HCT116 (cell line): Measurements from ENCODE around the gene CCT8. TPM values are rescaled to one million over a fixed set of nuclear protein-coding genes. Genes with fewer than 3 reads are reported as not detected.

Experiments
- ATAC-seq: fragments of 200-7000 bp; cut with Tn5 transposase; 2 replicates; pipeline ENCODE4 v1.9.1; 2020; ENCODE audit warnings: mild to moderate bottlenecking, moderate library complexity
- BruUV-seq: library from RNA; stranded (reverse); fragments of 400-500 nt; replicated peaks from 2 replicates; lab custom pipeline; 2021; lab: Mats Ljungman, UMichigan
- CTCF ChIA-PET: fragments of 300-600 bp; sonication (Branson Sonifier 250); formaldehyde crosslinking; loops from one replicate; lab custom pipeline; 2021; ENCODE audit warnings: antibody characterized with exemption; lab: Charles Lee
- POLR2A ChIA-PET: fragments of 300-600, 350-600 bp; sonication (Branson Sonifier 250); formaldehyde crosslinking; loops from one replicate; lab custom pipeline; 2021; ENCODE audit warnings: antibody characterized with exemption; lab: Charles Lee
- RAD21 ChIA-PET, 2 experiments: fragments of 300-600 bp; sonication (Branson Sonifier 250); formaldehyde crosslinking; loops; one replicate each; lab custom pipeline; 2023; ENCODE audit warnings: low total read pairs in 2 of 2; ENCODE audit not compliant: uncharacterized antibody in 2 of 2, unreplicated experiment in 2 of 2, low non-redundant PET in 1 of 2; lab: Charles Lee
- DNase-seq: peaks from one replicate; pipeline ENCODE4 v3.0.0-alpha.2; 2010; ENCODE audit warnings: low read depth, low spot score
- H2AFZ ChIP-seq: fragments of 200-600 bp; shearing (Covaris generic), sonication (generic); 2 replicates; pipeline ENCODE4 v1.6.1; 2017; ENCODE audit warnings: low read depth, mixed run types, mixed read lengths, antibody characterized with exemption, low read length; ENCODE audit not compliant: poor library complexity, severe bottlenecking
- H3K27ac ChIP-seq: 2 replicates; pipeline ENCODE4 v1.5.1; 2012; ENCODE audit warnings: low read depth, low read length
- H3K27me3 ChIP-seq: fragments of 200-600 bp; sonication (generic); 2 replicates; pipeline ENCODE4 v1.6.1; 2016; ENCODE audit warnings: mixed run types, low read length, mixed read lengths; ENCODE audit not compliant: insufficient read depth
- H3K36me3 ChIP-seq, 2 experiments: fragments of 200-500 bp in 1 of 2; fragments of 200-600 bp in 1 of 2; sonication (Bioruptor generic) in 1 of 2; sonication (generic) in 1 of 2; 2 replicates each; pipeline versions ENCODE4 v1.5.1 to v1.6.1; 2014 to 2016; ENCODE audit warnings: low read length in 2 of 2, inconsistent platforms in 1 of 2, mixed read lengths in 1 of 2, mixed run types in 1 of 2; ENCODE audit not compliant: insufficient read depth in 2 of 2, control insufficient read depth in 1 of 2
- H3K4me1 ChIP-seq, 2 experiments: fragments of 200-600 bp in 1 of 2; sonication (generic) in 1 of 2; 2 replicates each; pipeline versions ENCODE4 v1.5.1 to v1.6.1; 2012 to 2017; ENCODE audit warnings: low read length in 2 of 2, inconsistent platforms in 1 of 2, mild to moderate bottlenecking in 1 of 2, mixed read lengths in 1 of 2, mixed run types in 1 of 2, moderate library complexity in 1 of 2; ENCODE audit not compliant: insufficient read depth in 2 of 2, control insufficient read depth in 1 of 2
- H3K4me2 ChIP-seq: fragments of 200-600 bp; sonication (generic); 2 replicates; pipeline ENCODE4 v1.6.1; 2017; ENCODE audit warnings: mixed run types, low read length, mixed read lengths
- H3K4me3 ChIP-seq, 2 experiments: fragments of 200-600 bp in 1 of 2; sonication (generic) in 1 of 2; replicated peaks in 1 of 2; 2 replicates each; pipeline ENCODE4 v1.5.1; 2011 to 2016; ENCODE audit warnings: low read length in 2 of 2, control low read depth in 1 of 2, low read depth in 1 of 2, mild to moderate bottlenecking in 1 of 2, mixed read lengths in 1 of 2, mixed run types in 1 of 2
- H3K79me2 ChIP-seq: fragments of 200-600 bp; sonication (generic); 2 replicates; pipeline ENCODE4 v1.6.1; 2017; ENCODE audit warnings: mild to moderate bottlenecking, mixed run types, low read length, moderate library complexity, mixed read lengths; ENCODE audit not compliant: insufficient read depth
- H3K9ac ChIP-seq: fragments of 200-600 bp; sonication (generic); 2 replicates; pipeline ENCODE4 v1.6.1; 2016; ENCODE audit warnings: low read length, mixed read lengths
- H3K9me2 ChIP-seq: fragments of 200-600 bp; sonication (generic), shearing (Covaris generic); 2 replicates; pipeline ENCODE4 v1.6.1; 2017; ENCODE audit warnings: mixed run types, mild to moderate bottlenecking, moderate library complexity; ENCODE audit not compliant: insufficient read depth
- H3K9me3 ChIP-seq, 2 experiments: fragments of 200-500 bp in 1 of 2; fragments of 200-600 bp in 1 of 2; sonication (Bioruptor generic) in 1 of 2; sonication (generic) in 1 of 2; 2 replicates each; pipeline ENCODE4 v1.6.1; 2014 to 2017; ENCODE audit warnings: low read length in 2 of 2, mixed read lengths in 2 of 2, inconsistent platforms in 1 of 2, low read depth in 1 of 2, mild to moderate bottlenecking in 1 of 2, mixed run types in 1 of 2, moderate library complexity in 1 of 2; ENCODE audit not compliant: control insufficient read depth in 1 of 2, insufficient read depth in 1 of 2
- H4K20me1 ChIP-seq: fragments of 200-600 bp; sonication (generic), shearing (Covaris generic); 2 replicates; pipeline ENCODE4 v1.6.1; 2017; ENCODE audit warnings: mixed run types, mild to moderate bottlenecking, moderate library complexity; ENCODE audit not compliant: insufficient read depth
- ATF3 ChIP-seq: IDR thresholded peaks from 2 replicates; pipeline ENCODE4 v1.6.1; 2012
- CEBPB ChIP-seq: IDR thresholded peaks from 2 replicates; pipeline ENCODE4 v1.6.1; 2012; ENCODE audit warnings: low read depth
- CTCF ChIP-seq, 3 experiments: fragments of 200-600 bp in 1 of 3; sonication (generic) in 1 of 3; IDR thresholded peaks in 2 of 3; conservative IDR thresholded peaks in 1 of 3; 2 replicates each; pipeline ENCODE4 v1.5.1; 2012 to 2017; ENCODE audit warnings: low read depth in 2 of 3, low read length in 2 of 3, antibody characterized with exemption in 1 of 3, borderline replicate concordance in 1 of 3, control low read depth in 1 of 3, mild to moderate bottlenecking in 1 of 3, mixed read lengths in 1 of 3, mixed run types in 1 of 3, moderate library complexity in 1 of 3; ENCODE audit not compliant: insufficient read depth in 1 of 3
- EZH2 ChIP-seq: fragments of 200-600 bp; sonication (generic); IDR thresholded peaks from 2 replicates; pipeline ENCODE4 v1.6.1; 2017; ENCODE audit warnings: antibody characterized with exemption, mixed run types
- EZH2phosphoT487 ChIP-seq: fragments of 200-600 bp; IDR thresholded peaks from 2 replicates; pipeline ENCODE4 v1.6.1; 2018; ENCODE audit warnings: antibody characterized with exemption, borderline replicate concordance
- FOSL1 ChIP-seq: IDR thresholded peaks from 2 replicates; pipeline ENCODE4 v1.6.1; 2012; ENCODE audit warnings: low read depth
- JUND ChIP-seq: IDR thresholded peaks from 2 replicates; pipeline ENCODE4 v1.6.1; 2012
- MAX ChIP-seq: IDR thresholded peaks from 2 replicates; pipeline ENCODE4 v1.6.1; 2012
- POLR2A ChIP-seq: IDR thresholded peaks from 2 replicates; pipeline ENCODE4 v1.7.0; 2011; ENCODE audit warnings: borderline replicate concordance; ENCODE audit not compliant: insufficient read depth, insufficient read length; ENCODE audit errors: extremely low read depth
- POLR2AphosphoS5 ChIP-seq: IDR thresholded peaks from 2 replicates; pipeline ENCODE4 v1.6.1; 2011; ENCODE audit warnings: mild to moderate bottlenecking, low read depth, low read length, moderate library complexity
- RAD21 ChIP-seq: IDR thresholded peaks from 2 replicates; pipeline ENCODE4 v1.6.1; 2012; ENCODE audit warnings: low read depth, mild to moderate bottlenecking
- REST ChIP-seq: IDR thresholded peaks from 2 replicates; pipeline ENCODE4 v1.6.1; 2012; ENCODE audit warnings: low read depth
- SIN3A ChIP-seq: IDR thresholded peaks from 2 replicates; pipeline ENCODE4 v1.6.1; 2012; ENCODE audit warnings: low read depth
- SRF ChIP-seq: IDR thresholded peaks from 2 replicates; pipeline ENCODE4 v1.6.1; 2012; ENCODE audit warnings: low read depth
- TCF7L2 ChIP-seq: IDR thresholded peaks from 2 replicates; pipeline ENCODE4 v1.7.0; 2011; ENCODE audit warnings: borderline replicate concordance, inconsistent platforms; ENCODE audit not compliant: insufficient read depth, insufficient read length; ENCODE audit errors: extremely low read depth
- ZBTB33 ChIP-seq: IDR thresholded peaks from 2 replicates; pipeline ENCODE4 v1.6.1; 2011; ENCODE audit warnings: mild to moderate bottlenecking, low read length, moderate library complexity; ENCODE audit not compliant: insufficient replicate concordance; ENCODE audit errors: extremely low read depth
- ZFX ChIP-seq: fragments of 450-650 bp; IDR thresholded peaks from 2 replicates; pipeline ENCODE4 v1.6.1; 2017
- ZNF274 ChIP-seq: fragments of 200-500 bp; sonication (Bioruptor generic); IDR thresholded peaks from 2 replicates; pipeline ENCODE4 v1.6.1; 2014; ENCODE audit warnings: mild to moderate bottlenecking, low read depth, low read length, inconsistent platforms
- intact Hi-C: fragments of 100-400 bp; cut with micrococcal nuclease; formaldehyde crosslinking; loops from 2 replicates; pipeline ENCODE4 v1.10.0; 2022
- total RNA-seq: library from RNA; stranded (reverse); gene quantifications from one replicate; pipeline ENCODE4 v1.2.1, GENCODE V29; 2021; ENCODE audit not compliant: unreplicated experiment

Gene CCT8
- total RNA-seq, 1 experiment from 2014 or later = 355 TPM

GRCh38 chr21:29030909-29031308 lies 42.5 kb downstream of the CCT8 start:
- BruUV-seq = no TSS peak
- intact Hi-C loops = no loop called here
- Histone ChIP-seq H3K27me3 (no peaks in the 10 kb centered on the region), H3K36me3 (peaks cover 21 to 22% of the 10 kb centered on the region in 2 experiments; a peak in 3 of 4 replicates), H2AFZ (no peak overlapping the region), H3K9me3 (no peaks in the 10 kb centered on the region), H3K27ac (no peak overlapping the region), H3K9me2 (no peaks in the 10 kb centered on the region), H3K79me2 (peaks cover 62% of the 10 kb centered on the region), H3K4me2 (no peak overlapping the region), H3K4me1 (peaks cover under 1 to 1% of the 10 kb centered on the region in 2 experiments; a peak in 3 of 4 replicates), H3K4me3 (no peak overlapping the region)
- ChIA-PET RAD21 (no interaction called here), POLR2A (no interaction called here), CTCF (no interaction called here)
- no peak for DNase-seq
- TF ChIP-seq CEBPB (no peak), ZFX (no peak), SRF (no peak), POLR2A (no peak), REST (no peak), ZNF274 (no peak), RAD21 (no peak), ZBTB33 (no peak), FOSL1 (no peak), MAX (no peak), ATF3 (no peak), EZH2 (no peak), POLR2AphosphoS5 (no peak), TCF7L2 (no peak), SIN3A (no peak), EZH2phosphoT487 (no peak), JUND (no peak), CTCF (IDR thresholded peaks at IDR 0.05 in 2 of 3, conservative IDR thresholded peaks at IDR 0.05 in 1 of 3; ENCODE audit: borderline replicate concordance in 1 of 3, insufficient read depth in 1 of 3, low read depth in 2 of 3, low read length in 2 of 3) (no peak)
- TF ChIP-seq, all 23 proteins: peak for 0
- H4K20me1 ChIP-seq = no peaks in the 10 kb centered on the region
- ATAC-seq = no peak
- no peak overlapping the region for H3K9ac ChIP-seq
